Stomach (tissue), 4 donors: ENCODE results near the gene RAB3C.

Experiments used
- EP300 ChIP-seq: sonication (generic); formaldehyde crosslinking; IDR thresholded peaks from one replicate; pipeline ENCODE4 v1.6.1; 2017; ENCODE audit warnings: antibody characterized with exemption
- POLR2A ChIP-seq, 4 donors: fragments of 450-650 bp; IDR thresholded peaks; one replicate each; pipeline ENCODE4 v1.6.1; 2016; ENCODE audit warnings: antibody characterized with exemption in 4 of 4, control low read depth in 2 of 4, mild to moderate bottlenecking in 1 of 4, moderate library complexity in 1 of 4
- TF ChIP-seq, protein P1 (sequence below), 7 experiments: fragments of 450-650 bp in 4 of 7; fragments of 200-600 bp in 3 of 7; sonication (generic) in 3 of 7; IDR thresholded peaks; one replicate each; pipeline ENCODE4 v1.5.1; 2016 to 2019; ENCODE audit warnings: antibody characterized with exemption in 7 of 7, control low read depth in 2 of 7, mild to moderate bottlenecking in 1 of 7

GRCh38 chr5:58875599-58875998 lies 292.7 kb downstream of the RAB3C start:
- no peak for TF ChIP-seq POLR2A (IDR thresholded peaks at IDR 0.05)
- TF ChIP-seq, protein P1, sequence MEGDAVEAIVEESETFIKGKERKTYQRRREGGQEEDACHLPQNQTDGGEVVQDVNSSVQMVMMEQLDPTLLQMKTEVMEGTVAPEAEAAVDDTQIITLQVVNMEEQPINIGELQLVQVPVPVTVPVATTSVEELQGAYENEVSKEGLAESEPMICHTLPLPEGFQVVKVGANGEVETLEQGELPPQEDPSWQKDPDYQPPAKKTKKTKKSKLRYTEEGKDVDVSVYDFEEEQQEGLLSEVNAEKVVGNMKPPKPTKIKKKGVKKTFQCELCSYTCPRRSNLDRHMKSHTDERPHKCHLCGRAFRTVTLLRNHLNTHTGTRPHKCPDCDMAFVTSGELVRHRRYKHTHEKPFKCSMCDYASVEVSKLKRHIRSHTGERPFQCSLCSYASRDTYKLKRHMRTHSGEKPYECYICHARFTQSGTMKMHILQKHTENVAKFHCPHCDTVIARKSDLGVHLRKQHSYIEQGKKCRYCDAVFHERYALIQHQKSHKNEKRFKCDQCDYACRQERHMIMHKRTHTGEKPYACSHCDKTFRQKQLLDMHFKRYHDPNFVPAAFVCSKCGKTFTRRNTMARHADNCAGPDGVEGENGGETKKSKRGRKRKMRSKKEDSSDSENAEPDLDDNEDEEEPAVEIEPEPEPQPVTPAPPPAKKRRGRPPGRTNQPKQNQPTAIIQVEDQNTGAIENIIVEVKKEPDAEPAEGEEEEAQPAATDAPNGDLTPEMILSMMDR (IDR thresholded peaks at IDR 0.05): no peak
- TF ChIP-seq EP300: no peak
